GM21717 (cell line): ENCODE data around the gene ZNF683.
A peak's percentile ranks its signal among the peaks of the same experiment; 100 is the strongest.
"Not testable (repeated sequence)": the region's sequence is repeated elsewhere in the genome, so short reads cannot be mapped to it uniquely, and the experiment has no call there.

Experiments
- ATAC-seq: cut with Tn5 transposase; IDR thresholded peaks from one replicate; pipeline ENCODE4 v1.9.1; 2021; ENCODE audit warnings: mild to moderate bottlenecking, moderate library complexity; ENCODE audit not compliant: unreplicated experiment

Gene ZNF683

GRCh38 chr1:26338670-26339069, 33.9 kb downstream of the ZNF683 start:
- ATAC-seq = no peak

- ATAC-seq = no peak
Measured at GRCh38 chr1:26337625-26338024, 34.9 kb downstream of the ZNF683 start.

GRCh38 chr1:26337206-26337535, 35.4 kb downstream of the ZNF683 start:
- ATAC-seq = no peak

- peak; percentile 56 for ATAC-seq
Measured at GRCh38 chr1:26336477-26337205, 35.9 kb downstream of the ZNF683 start.

GRCh38 chr1:26335774-26336476, 36.6 kb downstream of the ZNF683 start:
- no peak for ATAC-seq

- ATAC-seq = not testable (repeated sequence)
Measured at GRCh38 chr1:26333312-26333711, 39.2 kb downstream of the ZNF683 start.

- no peak for ATAC-seq
Measured at GRCh38 chr1:26330276-26330675, 42.3 kb downstream of the ZNF683 start.

- not testable (repeated sequence) for ATAC-seq
Measured at GRCh38 chr1:26329380-26329779, 43.2 kb downstream of the ZNF683 start.

GRCh38 chr1:26328597-26328996, 44.0 kb downstream of the ZNF683 start:
- ATAC-seq = no peak

GRCh38 chr1:26327956-26328362, 44.6 kb downstream of the ZNF683 start:
- ATAC-seq = no peak

GRCh38 chr1:26324550-26324949, 48.0 kb downstream of the ZNF683 start:
- ATAC-seq = no peak

GRCh38 chr1:26323382-26323781, 49.2 kb downstream of the ZNF683 start:
- no peak for ATAC-seq

GRCh38 chr1:26322042-26322331, 50.6 kb downstream of the ZNF683 start:
- ATAC-seq = no peak

- ATAC-seq = no peak
Measured at GRCh38 chr1:26321315-26322041, 51.1 kb downstream of the ZNF683 start.

GRCh38 chr1:26320896-26321295, 51.7 kb downstream of the ZNF683 start:
- ATAC-seq = no peak

- no peak for ATAC-seq
Measured at GRCh38 chr1:26318338-26319064, 54.0 kb downstream of the ZNF683 start.

- peak; percentile 38 for ATAC-seq
Measured at GRCh38 chr1:26317612-26318337, 54.8 kb downstream of the ZNF683 start, which contains the start of gene CD52. TSS of gene CD52 (plus strand) at chr1:26317958. CDS start at chr1:26318018, 60 bp downstream.

- ATAC-seq = no peak
Measured at GRCh38 chr1:26317146-26317545, 55.4 kb downstream of the ZNF683 start.

- no peak for ATAC-seq
Measured at GRCh38 chr1:26315874-26316850, 56.4 kb downstream of the ZNF683 start.
